ENCODE results near the gene NCR1. TPM values are rescaled to one million over a fixed set of nuclear protein-coding genes. Genes with fewer than 3 reads are reported as not detected.
A peak's percentile ranks its signal among the peaks of the same experiment; 100 is the strongest.
"Not testable (repeated sequence)": the region's sequence is repeated elsewhere in the genome, so short reads cannot be mapped to it uniquely, and the experiment has no call there.

Gene NCR1, protein sequence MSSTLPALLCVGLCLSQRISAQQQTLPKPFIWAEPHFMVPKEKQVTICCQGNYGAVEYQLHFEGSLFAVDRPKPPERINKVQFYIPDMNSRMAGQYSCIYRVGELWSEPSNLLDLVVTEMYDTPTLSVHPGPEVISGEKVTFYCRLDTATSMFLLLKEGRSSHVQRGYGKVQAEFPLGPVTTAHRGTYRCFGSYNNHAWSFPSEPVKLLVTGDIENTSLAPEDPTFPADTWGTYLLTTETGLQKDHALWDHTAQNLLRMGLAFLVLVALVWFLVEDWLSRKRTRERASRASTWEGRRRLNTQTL
- total RNA-seq, result under 1 TPM in 3 of 6 experiments, not detected in 3; 0.22 to 0.93 (median 0.58) TPM
- long read RNA-seq, result 0 reads

DNA sequence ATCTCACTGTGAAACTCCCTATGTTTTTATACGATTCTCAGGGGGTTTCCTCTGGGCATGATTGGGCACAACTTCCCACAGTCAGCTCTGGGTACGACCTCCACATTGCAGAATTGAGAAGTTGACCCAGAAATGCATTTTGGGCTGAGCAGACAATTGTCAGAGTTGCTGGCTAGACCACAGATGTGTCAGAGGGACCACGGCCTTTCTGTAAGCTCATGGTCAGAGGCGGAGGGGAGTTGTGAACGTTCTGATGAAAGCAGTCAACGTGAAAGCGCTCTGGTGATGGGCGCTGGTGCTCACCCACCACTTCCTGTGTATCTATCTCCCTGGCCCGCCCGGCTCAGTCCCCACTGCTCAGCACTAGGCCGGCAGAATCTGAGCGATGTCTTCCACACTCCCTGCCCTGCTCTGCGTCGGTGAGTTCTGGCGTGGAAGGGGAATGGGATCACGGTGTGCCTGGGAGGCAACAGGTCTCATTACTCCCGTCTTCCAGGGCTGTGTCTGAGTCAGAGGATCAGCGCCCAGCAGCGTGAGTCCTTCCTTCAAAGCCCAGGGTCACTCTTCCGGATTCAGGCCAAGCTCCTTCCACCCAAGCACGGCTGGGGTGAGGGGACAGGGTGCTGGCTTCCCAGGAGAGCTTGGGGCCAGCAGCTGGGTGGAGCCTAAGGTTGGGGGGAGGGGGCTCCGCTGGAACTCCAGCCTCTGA is at the start of gene NCR1:
NCR1 (plus strand) TSS at position 346 of the 709 bp plus-strand sequence; CDS start at position 386, 40 bp downstream.
- 28% methylated on average over 11 of the region's 22 CpGs for WGBS (ENCODE audit: insufficient coverage, low coverage, low lambda C conversion rate, missing lambda C conversion rate)
- peak in 2 of 4 donors; percentile 51 to 53 for ATAC-seq

DNA sequence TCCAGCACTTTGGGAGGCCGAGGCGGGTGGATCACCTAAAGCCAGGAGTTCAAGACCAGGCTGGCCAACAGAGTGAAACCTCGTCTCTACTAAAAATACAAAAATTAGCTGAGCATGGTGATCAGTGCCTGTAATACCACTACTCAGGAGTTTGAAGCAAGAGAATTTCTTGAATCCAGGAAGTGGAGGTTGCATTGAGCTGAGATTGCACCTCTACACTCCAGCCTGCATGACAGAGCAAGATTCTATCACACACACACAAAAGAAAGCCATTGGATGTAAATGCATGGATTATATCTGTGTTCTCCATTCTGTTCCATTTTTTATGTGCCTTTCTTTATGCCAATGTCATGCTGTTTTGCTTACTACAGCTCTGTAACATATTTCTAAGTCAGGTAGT is 47.5 kb upstream of the NCR1 start:
- H3K4me1 ChIP-seq; H3K27me3 ChIP-seq; H3K27ac ChIP-seq; DNase-seq; intact Hi-C loops (cut with DNase I); ATAC-seq; H3K4me3 ChIP-seq; H3K9me3 ChIP-seq; H3K36me3 ChIP-seq: not testable (repeated sequence)
- 48% methylated on average over 3 of the region's 3 CpGs for WGBS (ENCODE audit: insufficient coverage, low coverage, low lambda C conversion rate, missing lambda C conversion rate)

More for the DNA sequence above, at the start of gene NCR1:
- H3K27ac ChIP-seq, result no peak within 1 kb of the TSS
- H3K36me3 ChIP-seq, result no peaks in the 10 kb centered on the region
- H3K27me3 ChIP-seq, result no peaks in the 10 kb centered on the region
- H3K4me3 ChIP-seq, result no peak within 1 kb of the TSS
- no peaks in the 10 kb centered on the region for H3K4me1 ChIP-seq
- TF ChIP-seq POLR2A (IDR thresholded peaks at IDR 0.05), result no peak
- TF ChIP-seq, protein P1, sequence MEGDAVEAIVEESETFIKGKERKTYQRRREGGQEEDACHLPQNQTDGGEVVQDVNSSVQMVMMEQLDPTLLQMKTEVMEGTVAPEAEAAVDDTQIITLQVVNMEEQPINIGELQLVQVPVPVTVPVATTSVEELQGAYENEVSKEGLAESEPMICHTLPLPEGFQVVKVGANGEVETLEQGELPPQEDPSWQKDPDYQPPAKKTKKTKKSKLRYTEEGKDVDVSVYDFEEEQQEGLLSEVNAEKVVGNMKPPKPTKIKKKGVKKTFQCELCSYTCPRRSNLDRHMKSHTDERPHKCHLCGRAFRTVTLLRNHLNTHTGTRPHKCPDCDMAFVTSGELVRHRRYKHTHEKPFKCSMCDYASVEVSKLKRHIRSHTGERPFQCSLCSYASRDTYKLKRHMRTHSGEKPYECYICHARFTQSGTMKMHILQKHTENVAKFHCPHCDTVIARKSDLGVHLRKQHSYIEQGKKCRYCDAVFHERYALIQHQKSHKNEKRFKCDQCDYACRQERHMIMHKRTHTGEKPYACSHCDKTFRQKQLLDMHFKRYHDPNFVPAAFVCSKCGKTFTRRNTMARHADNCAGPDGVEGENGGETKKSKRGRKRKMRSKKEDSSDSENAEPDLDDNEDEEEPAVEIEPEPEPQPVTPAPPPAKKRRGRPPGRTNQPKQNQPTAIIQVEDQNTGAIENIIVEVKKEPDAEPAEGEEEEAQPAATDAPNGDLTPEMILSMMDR (IDR thresholded peaks at IDR 0.05), result no peak
- no peak for DNase-seq
- intact Hi-C loops (cut with DNase I), result no loop called here
- H3K9me3 ChIP-seq, result no peaks in the 10 kb centered on the region

DNA sequence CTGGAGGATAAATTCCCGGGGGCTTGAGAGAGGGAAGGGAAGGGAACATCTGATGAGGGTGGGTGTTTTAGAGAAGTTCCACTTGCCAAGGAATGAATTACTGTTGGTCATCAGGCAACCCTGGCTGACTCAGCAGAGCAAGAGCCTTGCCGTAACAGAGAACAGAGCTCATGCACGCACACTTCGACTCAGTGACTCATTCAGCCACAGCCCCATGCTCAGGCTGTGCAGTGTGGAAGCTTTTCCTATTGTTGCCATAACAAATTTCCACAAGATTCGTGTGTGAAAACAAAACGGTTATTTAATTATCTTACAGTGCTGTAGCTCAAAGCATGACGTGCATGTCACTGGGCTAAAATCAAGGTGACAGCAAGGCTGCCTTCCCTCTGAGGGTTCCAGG is 46.5 kb upstream of the NCR1 start:
- 57% methylated on average over 4 of the region's 7 CpGs for WGBS (ENCODE audit: insufficient coverage, low coverage, low lambda C conversion rate, missing lambda C conversion rate)
- H3K4me3 ChIP-seq; H3K27ac ChIP-seq; intact Hi-C loops (cut with DNase I); ATAC-seq; H3K27me3 ChIP-seq; DNase-seq; H3K4me1 ChIP-seq; H3K9me3 ChIP-seq; H3K36me3 ChIP-seq: not testable (repeated sequence)

DNA sequence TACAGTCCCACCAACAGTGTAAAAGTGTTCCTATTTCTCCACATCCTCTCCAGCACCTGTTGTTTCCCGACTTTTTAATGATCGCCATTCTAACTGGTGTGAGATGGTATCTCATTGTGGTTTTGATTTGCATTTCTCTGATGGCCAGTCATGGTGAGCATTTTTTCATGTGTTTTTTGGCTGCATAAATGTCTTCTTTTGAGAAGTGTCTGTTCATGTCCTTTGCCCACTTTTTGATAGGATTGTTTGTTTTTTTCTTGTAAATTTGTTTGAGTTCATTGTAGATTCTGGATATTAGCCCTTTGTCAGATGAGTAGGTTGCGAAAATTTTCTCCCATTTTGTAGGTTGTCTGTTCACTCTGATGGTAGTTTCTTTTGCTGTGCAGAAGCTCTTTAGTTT is 42.5 kb upstream of the NCR1 start:
- ATAC-seq, result not testable (repeated sequence)

DNA sequence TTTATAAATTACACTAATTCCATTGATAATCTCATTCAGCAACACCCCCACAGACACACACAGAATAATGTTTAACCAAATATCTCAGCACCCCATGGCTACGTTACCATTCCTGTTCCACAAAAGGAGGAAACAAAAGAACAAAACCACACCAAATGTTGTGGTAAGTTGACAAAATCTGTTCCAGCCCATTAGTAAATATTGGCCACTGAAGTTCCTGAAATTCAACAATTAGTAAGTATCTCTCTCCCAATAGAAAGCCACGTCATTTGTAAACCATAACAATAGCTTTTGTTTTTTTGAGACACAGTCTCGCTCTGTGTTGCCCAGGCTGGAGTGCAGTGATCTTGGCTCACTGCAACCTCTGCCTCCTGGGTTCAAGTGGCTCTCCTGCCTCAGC is 34.3 kb upstream of the NCR1 start:
- ATAC-seq, result no peak
- Histone ChIP-seq H3K9me3 (no peaks in the 10 kb centered on the region), H3K4me1 (no peaks in the 10 kb centered on the region), H3K27me3 (no peaks in the 10 kb centered on the region), H3K27ac (no peak overlapping the region), H3K4me3 (no peak overlapping the region), H3K36me3 (no peaks in the 10 kb centered on the region)
- WGBS (ENCODE audit: insufficient coverage, low coverage, low lambda C conversion rate, missing lambda C conversion rate), result 45% methylated on average over 3 of the region's 3 CpGs
- TF ChIP-seq POLR2A (IDR thresholded peaks at IDR 0.05), result no peak
- TF ChIP-seq, protein P1 (IDR thresholded peaks at IDR 0.05), result no peak
- intact Hi-C loops (cut with DNase I), result no loop called here
- DNase-seq, result no peak

More for the DNA sequence above, 42.5 kb upstream of the NCR1 start:
- intact Hi-C loops (cut with DNase I); H3K4me1 ChIP-seq; H3K4me3 ChIP-seq; H3K27me3 ChIP-seq; DNase-seq; H3K9me3 ChIP-seq; H3K27ac ChIP-seq; H3K36me3 ChIP-seq: not testable (repeated sequence)
- WGBS (ENCODE audit: insufficient coverage, low coverage, low lambda C conversion rate, missing lambda C conversion rate), result 83% methylated on average over 1 of the region's 3 CpGs

DNA sequence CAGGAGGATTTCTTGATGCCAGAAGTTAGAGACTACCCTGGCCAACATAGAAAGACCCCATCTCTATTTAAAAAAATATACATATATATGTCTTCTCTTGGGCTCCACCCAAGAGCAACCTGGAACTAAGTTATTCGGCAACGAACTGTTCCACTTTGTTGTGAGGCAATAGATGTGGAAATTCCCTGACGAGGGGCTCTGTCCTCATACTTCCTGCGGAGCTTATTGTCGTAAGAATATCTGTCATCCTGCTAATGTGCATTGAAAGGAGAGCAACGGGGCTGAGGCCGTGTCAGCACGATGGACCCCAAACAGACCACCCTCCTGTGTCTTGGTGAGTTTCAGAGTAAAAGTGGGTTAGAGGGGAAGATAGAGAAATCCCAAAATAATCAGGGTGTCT is 32.0 kb upstream of the NCR1 start, which contains the start of gene FCAR:
FCAR (plus strand) TSS at position 246 of the 400 bp plus-strand sequence; CDS start at position 301, 55 bp downstream.
- Histone ChIP-seq H3K4me1 (no peaks in the 10 kb centered on the region), H3K9me3 (no peaks in the 10 kb centered on the region), H3K27ac (peak within 1 kb of the TSS in 1 of 3 donors; percentile 18), H3K36me3 (no peaks in the 10 kb centered on the region), H3K27me3 (no peaks in the 10 kb centered on the region), H3K4me3 (no peak within 1 kb of the TSS)
- intact Hi-C loops (cut with DNase I), result no loop called here
- no peak for ATAC-seq
- 45% methylated on average over 7 of the region's 8 CpGs for WGBS (ENCODE audit: insufficient coverage, low coverage, low lambda C conversion rate, missing lambda C conversion rate)
- TF ChIP-seq, protein P1 (IDR thresholded peaks at IDR 0.05), result no peak
- no peak for TF ChIP-seq POLR2A (IDR thresholded peaks at IDR 0.05)
- DNase-seq, result no peak

Measured in right lobe of liver (tissue), 6 donors.